Esophagus squamous epithelium (tissue), 4 donors: ENCODE measurements around the gene RABGAP1L.

Source experiments
- CTCF ChIP-seq, 6 experiments: fragments of 450-650 bp in 4 of 6; fragments of 200-600 bp in 2 of 6; sonication (generic) in 2 of 6; IDR thresholded peaks; one replicate each; pipeline ENCODE4 v1.5.1; 2016 to 2019; ENCODE audit warnings: antibody characterized with exemption in 6 of 6, mild to moderate bottlenecking in 4 of 6, moderate library complexity in 4 of 6
- POLR2A ChIP-seq, 4 donors: fragments of 450-650 bp; IDR thresholded peaks; one replicate each; pipeline ENCODE4 v1.6.1; 2017; ENCODE audit warnings: antibody characterized with exemption in 4 of 4, mild to moderate bottlenecking in 4 of 4, moderate library complexity in 3 of 4

GRCh38 chr1:174159252-174160108, at the start of gene RABGAP1L:
- peak in 2 of 4 donors; percentile 78 to 92 for TF ChIP-seq POLR2A (IDR thresholded peaks at IDR 0.05)
- TF ChIP-seq CTCF (IDR thresholded peaks at IDR 0.05), result no peak
